ENCODE results near the gene B3GALT2.
"Not testable (repeated sequence)": the region's sequence is repeated elsewhere in the genome, so short reads cannot be mapped to it uniquely, and the experiment has no call there.

B3GALT2 gene, protein sequence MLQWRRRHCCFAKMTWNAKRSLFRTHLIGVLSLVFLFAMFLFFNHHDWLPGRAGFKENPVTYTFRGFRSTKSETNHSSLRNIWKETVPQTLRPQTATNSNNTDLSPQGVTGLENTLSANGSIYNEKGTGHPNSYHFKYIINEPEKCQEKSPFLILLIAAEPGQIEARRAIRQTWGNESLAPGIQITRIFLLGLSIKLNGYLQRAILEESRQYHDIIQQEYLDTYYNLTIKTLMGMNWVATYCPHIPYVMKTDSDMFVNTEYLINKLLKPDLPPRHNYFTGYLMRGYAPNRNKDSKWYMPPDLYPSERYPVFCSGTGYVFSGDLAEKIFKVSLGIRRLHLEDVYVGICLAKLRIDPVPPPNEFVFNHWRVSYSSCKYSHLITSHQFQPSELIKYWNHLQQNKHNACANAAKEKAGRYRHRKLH

DNA sequence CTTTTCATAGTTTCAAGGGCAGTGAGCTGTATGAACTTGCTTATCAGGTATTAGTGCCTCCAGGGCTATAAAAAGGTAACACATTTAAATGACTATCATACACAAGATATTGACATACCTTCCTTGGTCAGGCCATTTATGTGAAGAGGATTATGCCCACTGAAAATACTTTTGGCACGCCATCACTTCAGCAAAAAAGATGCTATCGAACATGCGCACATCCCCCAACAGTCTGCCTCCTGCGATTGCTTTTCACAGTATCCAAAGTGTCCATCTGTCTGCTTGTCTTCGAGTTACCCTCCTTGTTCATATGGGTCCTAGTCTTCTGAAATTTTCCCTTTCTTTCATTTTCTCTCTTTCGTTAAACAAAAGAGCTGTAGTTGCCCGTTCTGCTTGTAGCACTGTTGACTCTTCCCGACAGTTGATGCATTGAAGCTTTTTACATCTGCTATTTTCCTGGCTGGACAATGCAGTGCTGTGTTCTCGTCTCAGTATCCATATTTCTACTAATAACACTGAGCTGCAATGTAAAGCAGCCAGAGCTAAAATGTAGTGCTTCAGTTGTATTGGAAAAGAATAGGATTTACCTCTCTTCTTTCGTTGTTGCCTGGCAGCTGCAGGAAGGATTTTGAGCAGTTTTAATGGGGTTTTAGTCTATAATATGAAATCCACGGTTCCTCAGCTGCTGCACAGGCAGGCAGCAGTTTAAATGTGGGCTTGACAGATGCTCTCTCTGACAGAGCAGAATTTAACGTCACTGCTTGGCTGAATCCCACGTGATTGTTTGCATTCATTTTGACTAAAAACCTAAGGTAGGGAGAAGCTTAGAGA is at the start of gene B3GALT2:
Gene B3GALT2 (minus strand): TSS at position 713 of the 831 bp plus-strand sequence. CDS start 5,051 bp downstream, outside the sequence.
- Histone ChIP-seq H3K4me1 (ENCODE audit: insufficient read depth, poor library complexity, severe bottlenecking) (peaks cover 23% of the 10 kb centered on the region), H3K9me3 (ENCODE audit: severe bottlenecking) (no peaks in the 10 kb centered on the region), H3K36me3 (ENCODE audit: low read depth) (no peaks in the 10 kb centered on the region), H3K27ac (ENCODE audit: poor library complexity, severe bottlenecking) (peak within 1 kb of the TSS; percentile 33), H3K27me3 (ENCODE audit: insufficient read depth, poor library complexity, severe bottlenecking) (no peaks in the 10 kb centered on the region), H3K4me3 (ENCODE audit: severe bottlenecking) (no peak within 1 kb of the TSS)
- DNase-seq (ENCODE audit: low spot score), result no peak
- TF ChIP-seq, protein P1, sequence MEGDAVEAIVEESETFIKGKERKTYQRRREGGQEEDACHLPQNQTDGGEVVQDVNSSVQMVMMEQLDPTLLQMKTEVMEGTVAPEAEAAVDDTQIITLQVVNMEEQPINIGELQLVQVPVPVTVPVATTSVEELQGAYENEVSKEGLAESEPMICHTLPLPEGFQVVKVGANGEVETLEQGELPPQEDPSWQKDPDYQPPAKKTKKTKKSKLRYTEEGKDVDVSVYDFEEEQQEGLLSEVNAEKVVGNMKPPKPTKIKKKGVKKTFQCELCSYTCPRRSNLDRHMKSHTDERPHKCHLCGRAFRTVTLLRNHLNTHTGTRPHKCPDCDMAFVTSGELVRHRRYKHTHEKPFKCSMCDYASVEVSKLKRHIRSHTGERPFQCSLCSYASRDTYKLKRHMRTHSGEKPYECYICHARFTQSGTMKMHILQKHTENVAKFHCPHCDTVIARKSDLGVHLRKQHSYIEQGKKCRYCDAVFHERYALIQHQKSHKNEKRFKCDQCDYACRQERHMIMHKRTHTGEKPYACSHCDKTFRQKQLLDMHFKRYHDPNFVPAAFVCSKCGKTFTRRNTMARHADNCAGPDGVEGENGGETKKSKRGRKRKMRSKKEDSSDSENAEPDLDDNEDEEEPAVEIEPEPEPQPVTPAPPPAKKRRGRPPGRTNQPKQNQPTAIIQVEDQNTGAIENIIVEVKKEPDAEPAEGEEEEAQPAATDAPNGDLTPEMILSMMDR (IDR thresholded peaks at IDR 0.05; ENCODE audit: poor library complexity, severe bottlenecking), result no peak
- peak; percentile 63 for ATAC-seq (ENCODE audit: low read depth)

- H3K9me3 ChIP-seq (ENCODE audit: severe bottlenecking), result no peaks in the 10 kb centered on the region
- no peaks in the 10 kb centered on the region for H3K27me3 ChIP-seq (ENCODE audit: insufficient read depth, poor library complexity, severe bottlenecking)
- H3K4me1 ChIP-seq (ENCODE audit: insufficient read depth, poor library complexity, severe bottlenecking), result no peaks in the 10 kb centered on the region
- TF ChIP-seq, protein P1 (IDR thresholded peaks at IDR 0.05; ENCODE audit: poor library complexity, severe bottlenecking), result no peak
- no peak overlapping the region for H3K27ac ChIP-seq (ENCODE audit: poor library complexity, severe bottlenecking)
- DNase-seq (ENCODE audit: low spot score) (no peak), ATAC-seq (ENCODE audit: low read depth) (no peak)
- H3K36me3 ChIP-seq (ENCODE audit: low read depth), result peaks cover 46% of the 10 kb centered on the region
- H3K4me3 ChIP-seq (ENCODE audit: severe bottlenecking), result no peak overlapping the region
Observed at GRCh38 chr1:193234530-193234929, 48.1 kb upstream of the B3GALT2 start.

DNA sequence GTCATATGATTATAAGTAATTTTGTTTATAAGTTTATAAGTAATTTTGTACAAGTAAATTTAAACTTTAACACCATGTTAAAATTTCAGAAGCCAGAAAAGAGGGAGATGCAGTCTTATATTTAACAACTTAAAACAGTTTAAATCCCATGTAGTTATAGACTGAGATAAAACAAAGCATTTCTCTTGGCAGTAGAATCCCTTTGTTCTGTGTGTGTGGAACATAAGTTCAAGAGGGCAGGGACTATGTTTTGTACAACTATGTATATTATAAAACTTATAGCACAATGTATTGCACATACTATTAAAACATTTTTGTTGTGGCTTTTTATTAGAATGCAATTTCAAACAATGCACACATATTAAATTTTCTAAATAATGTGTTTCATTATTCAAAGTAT is 44.7 kb upstream of the B3GALT2 start:
- H3K27me3 ChIP-seq (ENCODE audit: insufficient read depth, poor library complexity, severe bottlenecking); H3K9me3 ChIP-seq (ENCODE audit: severe bottlenecking); H3K4me3 ChIP-seq (ENCODE audit: severe bottlenecking); ATAC-seq (ENCODE audit: low read depth); DNase-seq (ENCODE audit: low spot score); H3K27ac ChIP-seq (ENCODE audit: poor library complexity, severe bottlenecking); H3K4me1 ChIP-seq (ENCODE audit: insufficient read depth, poor library complexity, severe bottlenecking): not testable (repeated sequence)
- H3K36me3 ChIP-seq (ENCODE audit: low read depth), result peaks cover 28% of the 10 kb centered on the region

DNA sequence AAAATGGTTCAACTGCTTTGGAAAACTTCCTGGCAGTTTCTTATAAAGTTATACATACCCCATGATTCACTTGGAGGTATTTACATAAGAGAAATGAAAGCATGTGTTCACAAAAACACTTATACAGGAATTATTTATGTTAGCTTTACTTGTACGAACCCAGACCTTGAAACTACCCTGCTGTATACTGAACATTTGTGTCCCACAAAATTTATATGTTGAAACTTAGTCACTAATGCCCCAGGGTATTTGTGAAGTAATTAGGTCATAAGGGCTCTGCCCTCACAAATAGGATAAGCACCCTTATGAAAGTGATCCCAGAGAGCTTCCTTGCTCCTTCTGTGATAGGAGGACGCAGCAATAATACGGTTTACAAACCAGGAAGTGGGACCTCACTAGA is 42.7 kb upstream of the B3GALT2 start:
- ATAC-seq (ENCODE audit: low read depth) (peak; percentile 61), DNase-seq (ENCODE audit: low spot score) (no peak)
- H3K36me3 ChIP-seq (ENCODE audit: low read depth), result peaks cover 19% of the 10 kb centered on the region
- H3K9me3 ChIP-seq (ENCODE audit: severe bottlenecking), result no peaks in the 10 kb centered on the region
- H3K4me3 ChIP-seq (ENCODE audit: severe bottlenecking), result no peak overlapping the region
- peak overlapping the region; percentile 25 for H3K27ac ChIP-seq (ENCODE audit: poor library complexity, severe bottlenecking)
- H3K4me1 ChIP-seq (ENCODE audit: insufficient read depth, poor library complexity, severe bottlenecking), result peaks cover 4% of the 10 kb centered on the region
- TF ChIP-seq, protein P1 (IDR thresholded peaks at IDR 0.05; ENCODE audit: poor library complexity, severe bottlenecking), result no peak
- no peaks in the 10 kb centered on the region for H3K27me3 ChIP-seq (ENCODE audit: insufficient read depth, poor library complexity, severe bottlenecking)

- H3K27me3 ChIP-seq (ENCODE audit: insufficient read depth, poor library complexity, severe bottlenecking), result no peaks in the 10 kb centered on the region
- H3K36me3 ChIP-seq (ENCODE audit: low read depth), result peaks cover 3% of the 10 kb centered on the region; the same call in 1 of the 2 replicates
- ATAC-seq (ENCODE audit: low read depth) (no peak), DNase-seq (ENCODE audit: low spot score) (no peak)
- H3K27ac ChIP-seq (ENCODE audit: poor library complexity, severe bottlenecking), result no peak overlapping the region
- H3K4me1 ChIP-seq (ENCODE audit: insufficient read depth, poor library complexity, severe bottlenecking), result no peaks in the 10 kb centered on the region
- H3K9me3 ChIP-seq (ENCODE audit: severe bottlenecking), result no peaks in the 10 kb centered on the region
- TF ChIP-seq, protein P1 (IDR thresholded peaks at IDR 0.05; ENCODE audit: poor library complexity, severe bottlenecking), result no peak
- no peak overlapping the region for H3K4me3 ChIP-seq (ENCODE audit: severe bottlenecking)
Observed at GRCh38 chr1:193222056-193222615, 35.7 kb upstream of the B3GALT2 start.
